HEK293 (cell line): Measurements from ENCODE around the gene CREB5.
A peak's percentile ranks its signal among the peaks of the same experiment; 100 is the strongest.

ENCODE experiments used
- AEBP2 ChIP-seq: fragments of 450-650 bp; formaldehyde crosslinking; IDR thresholded peaks from 2 replicates; pipeline ENCODE4 v1.5.1; 2016; ENCODE audit warnings: missing biosample characterization, missing genetic modification characterization, borderline replicate concordance
- EGR2 ChIP-seq: fragments of 450-650 bp; formaldehyde crosslinking; IDR thresholded peaks from 2 replicates; pipeline ENCODE4 v1.5.1; 2016; ENCODE audit warnings: low read depth, missing biosample characterization, missing genetic modification characterization
- GFI1B ChIP-seq: fragments of 450-650 bp; formaldehyde crosslinking; IDR thresholded peaks from 2 replicates; pipeline ENCODE4 v1.5.1; 2016; ENCODE audit warnings: missing biosample characterization, missing genetic modification characterization
- GLIS2 ChIP-seq: fragments of 450-650 bp; formaldehyde crosslinking; IDR thresholded peaks from 2 replicates; pipeline ENCODE4 v1.5.1; 2016; ENCODE audit warnings: missing biosample characterization, missing genetic modification characterization
- KLF9 ChIP-seq: fragments of 450-650 bp; formaldehyde crosslinking; IDR thresholded peaks from 2 replicates; pipeline ENCODE4 v1.5.1; 2016; ENCODE audit warnings: missing biosample characterization, missing genetic modification characterization, low read depth
- PRDM1 ChIP-seq: fragments of 450-650 bp; formaldehyde crosslinking; IDR thresholded peaks from 2 replicates; pipeline ENCODE4; 2016; ENCODE audit warnings: missing biosample characterization, missing genetic modification characterization
- SETDB1 ChIP-seq: IDR thresholded peaks from one replicate; pipeline ENCODE4 v1.6.1; 2017; ENCODE audit warnings: mild to moderate bottlenecking, low read length, moderate library complexity, mixed read lengths; ENCODE audit not compliant: insufficient read length
- YY2 ChIP-seq: fragments of 450-650 bp; formaldehyde crosslinking; IDR thresholded peaks from 2 replicates; pipeline ENCODE4 v1.5.1; 2016; ENCODE audit warnings: missing biosample characterization, missing genetic modification characterization
- ZBTB11 ChIP-seq: fragments of 450-650 bp; formaldehyde crosslinking; conservative IDR thresholded peaks from 2 replicates; pipeline ENCODE4 v1.5.1; 2016; ENCODE audit warnings: low read depth, missing biosample characterization, missing genetic modification characterization
- ZBTB48 ChIP-seq: fragments of 450-650 bp; formaldehyde crosslinking; IDR thresholded peaks from 2 replicates; pipeline ENCODE4 v1.5.1; 2016; ENCODE audit warnings: missing biosample characterization, missing genetic modification characterization
- ZEB2 ChIP-seq: fragments of 450-650 bp; formaldehyde crosslinking; IDR thresholded peaks from 2 replicates; pipeline ENCODE4 v1.5.1; 2016; ENCODE audit warnings: missing biosample characterization, missing genetic modification characterization
- ZFHX2 ChIP-seq: fragments of 450-650 bp; formaldehyde crosslinking; conservative IDR thresholded peaks from 2 replicates; pipeline ENCODE4 v1.5.1; 2016; ENCODE audit warnings: missing biosample characterization, missing genetic modification characterization
- ZNF112 ChIP-seq: fragments of 450-650 bp; formaldehyde crosslinking; IDR thresholded peaks from 2 replicates; pipeline ENCODE4 v1.5.0; 2017; ENCODE audit warnings: missing biosample characterization, missing genetic modification characterization
- ZNF19 ChIP-seq: fragments of 450-650 bp; formaldehyde crosslinking; IDR thresholded peaks from 2 replicates; pipeline ENCODE4; 2016; ENCODE audit warnings: missing biosample characterization, missing genetic modification characterization, low read depth
- ZNF335 ChIP-seq: fragments of 450-650 bp; formaldehyde crosslinking; conservative IDR thresholded peaks from 2 replicates; pipeline ENCODE4 v1.5.1; 2016; ENCODE audit warnings: missing biosample characterization, missing genetic modification characterization
- ZNF394 ChIP-seq: fragments of 450-650 bp; formaldehyde crosslinking; IDR thresholded peaks from 2 replicates; pipeline ENCODE4 v1.5.1; 2016; ENCODE audit warnings: missing biosample characterization, missing genetic modification characterization, mild to moderate bottlenecking, moderate library complexity, borderline replicate concordance
- ZNF433 ChIP-seq: fragments of 450-650 bp; formaldehyde crosslinking; IDR thresholded peaks from 2 replicates; pipeline ENCODE4 v1.5.1; 2016; ENCODE audit warnings: missing biosample characterization, missing genetic modification characterization, low read depth
- ZNF510 ChIP-seq: fragments of 450-650 bp; formaldehyde crosslinking; IDR thresholded peaks from 2 replicates; pipeline ENCODE4 v1.5.1; 2018; ENCODE audit warnings: mild to moderate bottlenecking, missing genetic modification characterization, missing biosample characterization; ENCODE audit not compliant: insufficient replicate concordance
- ZNF548 ChIP-seq: fragments of 450-650 bp; formaldehyde crosslinking; IDR thresholded peaks from 2 replicates; pipeline ENCODE4 v1.5.1; 2016; ENCODE audit warnings: missing biosample characterization, missing genetic modification characterization
- ZNF677 ChIP-seq: fragments of 450-650 bp; IDR thresholded peaks from 2 replicates; pipeline ENCODE4 v1.5.0; 2018; ENCODE audit warnings: missing biosample characterization, mild to moderate bottlenecking, missing genetic modification characterization, moderate library complexity
- ZNF768 ChIP-seq: fragments of 450-650 bp; formaldehyde crosslinking; IDR thresholded peaks from 2 replicates; pipeline ENCODE4 v1.5.1; 2018; ENCODE audit warnings: missing biosample characterization, mild to moderate bottlenecking, missing genetic modification characterization
- ZNF837 ChIP-seq: fragments of 450-650 bp; formaldehyde crosslinking; IDR thresholded peaks from 2 replicates; pipeline ENCODE4 v1.5.1; 2016; ENCODE audit warnings: missing biosample characterization, missing genetic modification characterization
- TF ChIP-seq, protein P1 (sequence below): fragments of 450-650 bp; formaldehyde crosslinking; IDR thresholded peaks from 2 replicates; pipeline ENCODE4 v1.5.1; 2016; ENCODE audit warnings: missing biosample characterization, missing genetic modification characterization
- TF ChIP-seq, protein P2 (sequence below): fragments of 450-650 bp; formaldehyde crosslinking; optimal IDR thresholded peaks from 2 replicates; pipeline ENCODE3; 2016; ENCODE audit warnings: missing biosample characterization, mild to moderate bottlenecking, missing genetic modification characterization
- TF ChIP-seq, protein P3 (sequence below): fragments of 450-650 bp; formaldehyde crosslinking; IDR thresholded peaks from 2 replicates; pipeline ENCODE4 v1.5.1; 2016; ENCODE audit warnings: missing biosample characterization, missing genetic modification characterization
- TF ChIP-seq, protein P4 (sequence below): fragments of 450-650 bp; formaldehyde crosslinking; IDR thresholded peaks from 2 replicates; pipeline ENCODE4 v1.5.1; 2016; ENCODE audit warnings: missing biosample characterization, missing genetic modification characterization

The CREB5 gene

GRCh38 chr7:28855538-28856217 is 443.4 kb downstream of the CREB5 start (continued):
- TF ChIP-seq, protein P1, sequence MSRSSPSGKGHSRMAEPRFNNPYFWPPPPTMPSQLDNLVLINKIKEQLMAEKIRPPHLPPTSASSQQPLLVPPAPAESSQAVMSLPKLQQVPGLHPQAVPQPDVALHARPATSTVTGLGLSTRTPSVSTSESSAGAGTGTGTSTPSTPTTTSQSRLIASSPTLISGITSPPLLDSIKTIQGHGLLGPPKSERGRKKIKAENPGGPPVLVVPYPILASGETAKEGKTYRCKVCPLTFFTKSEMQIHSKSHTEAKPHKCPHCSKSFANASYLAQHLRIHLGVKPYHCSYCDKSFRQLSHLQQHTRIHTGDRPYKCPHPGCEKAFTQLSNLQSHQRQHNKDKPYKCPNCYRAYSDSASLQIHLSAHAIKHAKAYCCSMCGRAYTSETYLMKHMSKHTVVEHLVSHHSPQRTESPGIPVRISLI (tag by site-specific recombination): no peak
- no peak for TF ChIP-seq YY2 (tag by site-specific recombination)
- TF ChIP-seq PRDM1 (tag by site-specific recombination): 0 out of 2 replicates have a peak, but pooled peaks have one; percentile 39
- TF ChIP-seq ZNF837: no peak
- TF ChIP-seq ZNF112 (tag by site-specific recombination): no peak
- no peak for TF ChIP-seq ZNF510 (tag by site-specific recombination)
- TF ChIP-seq, protein P2, sequence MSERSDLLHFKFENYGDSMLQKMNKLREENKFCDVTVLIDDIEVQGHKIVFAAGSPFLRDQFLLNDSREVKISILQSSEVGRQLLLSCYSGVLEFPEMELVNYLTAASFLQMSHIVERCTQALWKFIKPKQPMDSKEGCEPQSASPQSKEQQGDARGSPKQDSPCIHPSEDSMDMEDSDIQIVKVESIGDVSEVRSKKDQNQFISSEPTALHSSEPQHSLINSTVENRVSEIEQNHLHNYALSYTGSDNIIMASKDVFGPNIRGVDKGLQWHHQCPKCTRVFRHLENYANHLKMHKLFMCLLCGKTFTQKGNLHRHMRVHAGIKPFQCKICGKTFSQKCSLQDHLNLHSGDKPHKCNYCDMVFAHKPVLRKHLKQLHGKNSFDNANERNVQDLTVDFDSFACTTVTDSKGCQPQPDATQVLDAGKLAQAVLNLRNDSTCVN (tag by site-specific recombination): no peak
- no peak for TF ChIP-seq ZNF768
- peak; percentile 25; the same call in 1 of the 2 replicates for TF ChIP-seq ZNF335
- TF ChIP-seq ZBTB11 (tag by site-specific recombination): no peak
- no peak for TF ChIP-seq GFI1B (tag by site-specific recombination)
- no peak for TF ChIP-seq KLF9 (tag by site-specific recombination)
- TF ChIP-seq, protein P3, sequence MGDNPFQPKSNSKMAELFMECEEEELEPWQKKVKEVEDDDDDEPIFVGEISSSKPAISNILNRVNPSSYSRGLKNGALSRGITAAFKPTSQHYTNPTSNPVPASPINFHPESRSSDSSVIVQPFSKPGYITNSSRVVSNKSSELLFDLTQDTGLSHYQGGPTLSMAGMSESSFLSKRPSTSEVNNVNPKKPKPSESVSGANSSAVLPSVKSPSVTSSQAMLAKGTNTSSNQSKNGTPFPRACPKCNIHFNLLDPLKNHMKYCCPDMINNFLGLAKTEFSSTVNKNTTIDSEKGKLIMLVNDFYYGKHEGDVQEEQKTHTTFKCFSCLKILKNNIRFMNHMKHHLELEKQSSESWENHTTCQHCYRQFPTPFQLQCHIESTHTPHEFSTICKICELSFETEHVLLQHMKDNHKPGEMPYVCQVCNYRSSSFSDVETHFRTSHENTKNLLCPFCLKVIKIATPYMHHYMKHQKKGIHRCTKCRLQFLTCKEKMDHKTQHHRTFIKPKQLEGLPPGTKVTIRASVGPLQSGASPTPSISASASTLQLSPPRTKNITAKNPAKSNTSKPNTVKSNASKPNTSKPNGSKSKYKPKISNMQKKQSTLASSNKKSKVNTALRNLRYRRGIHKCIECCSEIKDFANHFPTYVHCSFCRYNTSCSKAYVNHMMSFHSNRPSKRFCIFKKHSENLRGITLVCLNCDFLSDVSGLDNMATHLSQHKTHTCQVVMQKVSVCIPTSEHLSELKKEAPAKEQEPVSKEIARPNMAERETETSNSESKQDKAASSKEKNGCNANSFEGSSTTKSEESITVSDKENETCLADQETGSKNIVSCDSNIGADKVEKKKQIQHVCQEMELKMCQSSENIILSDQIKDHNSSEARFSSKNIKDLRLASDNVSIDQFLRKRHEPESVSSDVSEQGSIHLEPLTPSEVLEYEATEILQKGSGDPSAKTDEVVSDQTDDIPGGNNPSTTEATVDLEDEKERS (tag by site-specific recombination): no peak
- TF ChIP-seq SETDB1: no peak
- TF ChIP-seq EGR2 (tag by site-specific recombination): peak; percentile 73
- TF ChIP-seq ZNF394 (tag by site-specific recombination): peak; percentile 52; the same call in 1 of the 2 replicates
- TF ChIP-seq ZNF677 (tag by site-specific recombination): no peak
- TF ChIP-seq ZEB2 (tag by site-specific recombination): peak; percentile 32; the same call in 1 of the 2 replicates
- TF ChIP-seq ZNF19 (tag by site-specific recombination): no peak
- TF ChIP-seq, protein P4, sequence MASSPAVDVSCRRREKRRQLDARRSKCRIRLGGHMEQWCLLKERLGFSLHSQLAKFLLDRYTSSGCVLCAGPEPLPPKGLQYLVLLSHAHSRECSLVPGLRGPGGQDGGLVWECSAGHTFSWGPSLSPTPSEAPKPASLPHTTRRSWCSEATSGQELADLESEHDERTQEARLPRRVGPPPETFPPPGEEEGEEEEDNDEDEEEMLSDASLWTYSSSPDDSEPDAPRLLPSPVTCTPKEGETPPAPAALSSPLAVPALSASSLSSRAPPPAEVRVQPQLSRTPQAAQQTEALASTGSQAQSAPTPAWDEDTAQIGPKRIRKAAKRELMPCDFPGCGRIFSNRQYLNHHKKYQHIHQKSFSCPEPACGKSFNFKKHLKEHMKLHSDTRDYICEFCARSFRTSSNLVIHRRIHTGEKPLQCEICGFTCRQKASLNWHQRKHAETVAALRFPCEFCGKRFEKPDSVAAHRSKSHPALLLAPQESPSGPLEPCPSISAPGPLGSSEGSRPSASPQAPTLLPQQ (tag by site-specific recombination): 0 out of 2 replicates have a peak, but pooled peaks have one; percentile 52
- TF ChIP-seq AEBP2 (tag by site-specific recombination): no peak
- no peak for TF ChIP-seq ZNF548 (tag by site-specific recombination)
- TF ChIP-seq GLIS2: peak; percentile 24; the same call in 1 of the 2 replicates
- TF ChIP-seq ZBTB48 (tag by site-specific recombination): no peak
- TF ChIP-seq ZFHX2 (tag by site-specific recombination): peak; percentile 81
- no peak for TF ChIP-seq ZNF433 (tag by site-specific recombination)
